Activated naive CD8-positive, alpha-beta T cell treated with anti-CD3 and anti-CD28 coated beads, Interleukin-2, amount 50 U/mL, for 24 hours (primary cell): ENCODE results near the gene ITPR3.

Source experiments
- ATAC-seq: fragments of 150-1000 bp; cut with Tn5 transposase; one replicate; pipeline ENCODE4 v1.10.0; 2021
- DNase-seq: peaks from one replicate; pipeline ENCODE4 v3.0.0; 2021
- H3K27ac Mint-ChIP-seq: one replicate; pipeline ENCODE4 v1.8.0; 2021; ENCODE audit warnings: mild to moderate bottlenecking, mixed read lengths
- H3K27me3 Mint-ChIP-seq: one replicate; pipeline ENCODE4 v1.8.0; 2021; ENCODE audit warnings: mixed read lengths
- H3K36me3 Mint-ChIP-seq: one replicate; pipeline ENCODE4 v1.8.0; 2021; ENCODE audit warnings: low read depth, mixed read lengths
- H3K4me1 Mint-ChIP-seq: one replicate; pipeline ENCODE4 v1.8.0; 2021; ENCODE audit warnings: mixed read lengths
- H3K4me3 Mint-ChIP-seq: one replicate; pipeline ENCODE4 v1.8.0; 2021; ENCODE audit warnings: mild to moderate bottlenecking, moderate library complexity, mixed read lengths
- H3K9me3 Mint-ChIP-seq: one replicate; pipeline ENCODE4 v1.8.0; 2021; ENCODE audit warnings: mixed read lengths

ITPR3 gene

DNA sequence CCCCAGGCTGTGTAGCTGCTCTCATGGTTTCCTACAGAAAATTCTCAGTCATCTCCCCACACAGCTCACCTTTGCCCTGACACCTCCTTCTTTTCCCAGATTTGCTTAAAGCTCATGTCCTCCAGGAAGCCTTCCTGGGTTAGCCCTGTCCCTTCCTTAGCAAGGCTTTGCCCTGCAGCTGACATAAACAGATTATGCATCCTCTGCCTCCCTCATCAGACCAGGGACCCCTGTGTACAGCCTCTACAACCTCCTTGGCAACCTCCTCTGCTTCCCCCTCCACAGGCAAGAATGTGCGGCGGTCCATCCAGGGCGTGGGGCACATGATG is 50.6 kb downstream of the ITPR3 start:
- DNase-seq: no peak
- Mint-ChIP-seq H3K4me1 (no peaks in the 10 kb centered on the region), H3K4me3 (no peak overlapping the region), H3K36me3 (peaks cover 32% of the 10 kb centered on the region), H3K27ac (no peak overlapping the region), H3K27me3 (no peaks in the 10 kb centered on the region), H3K9me3 (no peaks in the 10 kb centered on the region)
- ATAC-seq: no peak

DNA sequence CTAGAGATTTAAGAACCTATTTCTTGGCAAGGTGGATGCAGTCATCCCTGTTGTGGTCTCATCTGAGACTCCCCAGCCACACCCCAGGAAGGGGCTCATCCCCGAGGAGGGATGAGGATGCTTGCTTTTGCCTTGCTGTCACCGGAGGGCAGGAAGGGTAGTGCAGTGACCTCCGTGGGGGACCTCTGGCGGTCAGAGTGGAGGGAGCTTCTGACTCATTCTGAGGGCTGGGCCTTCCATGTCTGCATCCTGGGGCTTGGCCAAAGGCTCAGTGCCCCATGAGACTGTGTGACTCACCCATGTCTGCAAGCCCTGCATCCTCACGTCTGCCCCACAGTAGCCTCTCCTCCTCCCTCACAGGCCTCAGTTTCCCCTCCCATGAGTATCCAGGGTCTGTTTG is 51.7 kb downstream of the ITPR3 start:
- Mint-ChIP-seq H3K36me3 (peaks cover 34% of the 10 kb centered on the region), H3K4me1 (no peaks in the 10 kb centered on the region), H3K27me3 (no peaks in the 10 kb centered on the region), H3K9me3 (no peaks in the 10 kb centered on the region), H3K27ac (no peak overlapping the region), H3K4me3 (no peak overlapping the region)
- no peak for DNase-seq
- no peak for ATAC-seq

DNA sequence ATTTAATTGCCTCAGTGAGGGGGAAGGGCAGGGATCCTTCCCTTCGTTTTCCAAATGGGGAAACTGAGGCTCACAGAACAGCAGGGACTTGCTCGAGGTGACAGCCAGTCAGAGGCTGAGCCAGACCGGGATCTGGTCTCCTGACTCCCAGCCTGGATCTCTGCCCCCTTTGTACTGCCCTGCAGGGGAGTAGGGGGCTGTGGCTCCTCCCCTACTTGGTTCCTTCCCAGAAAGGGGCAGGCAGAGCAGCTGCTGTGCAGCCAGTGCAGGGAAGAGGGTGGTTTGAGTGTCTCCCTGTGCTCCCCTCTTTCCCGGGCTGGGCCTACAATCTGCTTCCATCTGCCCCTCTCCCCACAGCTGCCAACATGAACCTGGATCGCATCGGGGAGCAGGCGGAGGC is 52.7 kb downstream of the ITPR3 start:
- no peaks in the 10 kb centered on the region for H3K27me3 Mint-ChIP-seq
- no peaks in the 10 kb centered on the region for H3K9me3 Mint-ChIP-seq
- H3K27ac Mint-ChIP-seq: no peak overlapping the region
- no peaks in the 10 kb centered on the region for H3K4me1 Mint-ChIP-seq
- ATAC-seq (no peak), DNase-seq (no peak)
- peaks cover 32% of the 10 kb centered on the region for H3K36me3 Mint-ChIP-seq
- no peak overlapping the region for H3K4me3 Mint-ChIP-seq

DNA sequence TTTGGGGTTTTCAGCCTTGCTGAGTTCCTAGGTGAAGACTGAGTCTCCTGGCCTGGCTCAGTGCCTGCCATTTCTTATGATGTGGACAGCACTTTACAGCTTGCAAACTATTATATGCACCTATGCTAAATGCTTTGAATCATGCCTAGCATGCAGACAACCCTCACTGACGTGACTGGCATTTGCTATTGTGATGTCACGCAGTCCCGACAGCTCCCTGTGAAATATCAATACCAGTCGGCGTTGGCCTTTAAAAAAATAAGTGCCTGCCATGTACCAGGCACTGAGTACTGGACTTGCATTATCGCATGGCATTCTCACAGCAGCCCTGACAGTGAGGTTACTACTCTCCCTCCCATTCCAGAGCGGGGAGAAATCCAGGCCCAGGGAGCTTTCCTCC is 54.8 kb downstream of the ITPR3 start:
- Mint-ChIP-seq H3K36me3 (peaks cover 38% of the 10 kb centered on the region), H3K9me3 (no peaks in the 10 kb centered on the region), H3K27me3 (no peaks in the 10 kb centered on the region), H3K4me1 (no peaks in the 10 kb centered on the region), H3K27ac (no peak overlapping the region), H3K4me3 (no peak overlapping the region)
- DNase-seq (no peak), ATAC-seq (no peak)

DNA sequence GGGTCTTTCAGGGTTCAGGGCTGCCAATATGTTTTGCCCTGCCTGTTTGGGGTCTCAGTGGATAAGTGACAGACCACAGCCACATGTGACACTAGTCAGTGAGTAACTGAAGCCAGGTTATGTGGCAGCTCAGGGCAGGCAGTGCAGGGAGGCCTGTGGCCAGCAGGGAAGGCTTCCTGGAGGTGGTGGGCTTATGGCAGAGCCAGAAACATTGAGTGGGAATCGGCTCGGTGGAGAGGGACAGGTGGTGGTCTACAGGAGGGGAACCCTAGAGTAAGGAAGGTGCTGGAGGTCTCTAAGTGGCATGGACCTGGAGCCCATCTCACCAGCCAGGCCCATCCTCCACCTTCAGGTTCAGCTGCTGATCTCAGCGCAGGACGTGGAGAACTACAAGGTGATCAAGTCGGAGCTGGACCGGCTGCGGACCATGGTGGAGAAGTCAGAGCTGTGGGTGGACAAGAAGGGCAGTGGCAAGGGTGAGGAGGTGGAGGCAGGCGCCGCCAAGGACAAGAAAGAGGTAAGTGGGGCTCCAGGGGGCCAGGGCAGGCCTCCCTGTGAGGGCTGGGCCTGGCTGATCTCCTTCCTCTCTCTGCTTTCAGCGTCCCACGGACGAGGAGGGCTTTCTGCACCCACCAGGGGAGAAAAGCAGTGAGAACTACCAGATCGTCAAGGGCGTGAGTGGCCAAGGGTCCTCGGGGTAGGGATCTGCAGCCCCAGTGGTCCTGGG is 55.5 kb downstream of the ITPR3 start:
- Mint-ChIP-seq H3K4me1 (no peaks in the 10 kb centered on the region), H3K27me3 (no peaks in the 10 kb centered on the region), H3K27ac (no peak overlapping the region), H3K4me3 (no peak overlapping the region), H3K9me3 (no peaks in the 10 kb centered on the region), H3K36me3 (peaks cover 40% of the 10 kb centered on the region)
- DNase-seq (no peak), ATAC-seq (no peak)

DNA sequence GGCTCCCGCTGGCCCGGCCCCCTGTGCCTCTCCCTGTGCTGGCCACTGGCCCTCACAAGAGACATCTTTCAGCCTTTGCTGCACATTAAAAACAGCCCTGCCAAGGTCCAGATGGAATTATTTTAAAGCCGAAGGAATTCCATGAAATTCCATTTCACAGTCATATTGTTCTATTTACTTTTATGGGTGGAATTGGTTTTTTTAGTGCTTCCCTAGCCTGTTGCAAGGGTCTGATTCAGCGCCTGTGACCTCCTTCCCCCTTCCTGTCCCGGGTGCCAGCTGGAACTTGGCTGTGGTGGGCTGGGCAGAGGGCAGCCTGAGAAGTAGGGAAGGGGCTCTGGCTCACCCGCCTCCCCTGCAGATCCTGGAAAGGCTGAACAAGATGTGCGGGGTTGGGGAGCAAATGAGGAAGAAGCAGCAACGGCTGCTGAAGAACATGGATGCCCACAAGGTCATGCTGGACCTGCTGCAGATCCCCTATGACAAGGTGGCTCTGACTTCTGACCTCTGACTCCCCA is 56.1 kb downstream of the ITPR3 start:
- Mint-ChIP-seq H3K36me3 (peaks cover 36% of the 10 kb centered on the region), H3K9me3 (no peaks in the 10 kb centered on the region), H3K27me3 (no peaks in the 10 kb centered on the region), H3K27ac (no peak overlapping the region), H3K4me3 (no peak overlapping the region), H3K4me1 (no peaks in the 10 kb centered on the region)
- DNase-seq (no peak), ATAC-seq (no peak)

DNA sequence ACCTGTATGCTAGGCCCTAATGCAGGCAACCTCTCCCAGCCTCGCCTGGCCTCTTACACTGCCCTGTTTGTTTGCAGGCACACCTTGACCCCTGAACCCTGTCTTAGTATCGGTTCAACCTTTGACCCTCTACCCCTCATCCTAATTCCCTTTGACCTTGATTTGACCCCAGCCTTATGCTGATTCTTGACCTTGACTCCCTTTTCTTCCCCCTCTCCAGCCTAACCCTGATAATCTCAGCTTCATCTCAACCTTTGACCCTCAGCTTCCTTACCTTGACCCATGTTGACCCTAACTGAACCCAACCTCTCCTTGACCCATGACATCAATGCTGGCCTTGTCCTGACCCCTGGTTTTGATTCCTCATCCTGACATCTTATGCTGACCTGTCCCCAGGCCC is 56.6 kb downstream of the ITPR3 start:
- no peaks in the 10 kb centered on the region for H3K9me3 Mint-ChIP-seq
- DNase-seq (no peak), ATAC-seq (no peak)
- no peak overlapping the region for H3K27ac Mint-ChIP-seq
- H3K4me1 Mint-ChIP-seq: peaks cover 4% of the 10 kb centered on the region
- peaks cover 36% of the 10 kb centered on the region for H3K36me3 Mint-ChIP-seq
- H3K4me3 Mint-ChIP-seq: no peak overlapping the region
- no peaks in the 10 kb centered on the region for H3K27me3 Mint-ChIP-seq

DNA sequence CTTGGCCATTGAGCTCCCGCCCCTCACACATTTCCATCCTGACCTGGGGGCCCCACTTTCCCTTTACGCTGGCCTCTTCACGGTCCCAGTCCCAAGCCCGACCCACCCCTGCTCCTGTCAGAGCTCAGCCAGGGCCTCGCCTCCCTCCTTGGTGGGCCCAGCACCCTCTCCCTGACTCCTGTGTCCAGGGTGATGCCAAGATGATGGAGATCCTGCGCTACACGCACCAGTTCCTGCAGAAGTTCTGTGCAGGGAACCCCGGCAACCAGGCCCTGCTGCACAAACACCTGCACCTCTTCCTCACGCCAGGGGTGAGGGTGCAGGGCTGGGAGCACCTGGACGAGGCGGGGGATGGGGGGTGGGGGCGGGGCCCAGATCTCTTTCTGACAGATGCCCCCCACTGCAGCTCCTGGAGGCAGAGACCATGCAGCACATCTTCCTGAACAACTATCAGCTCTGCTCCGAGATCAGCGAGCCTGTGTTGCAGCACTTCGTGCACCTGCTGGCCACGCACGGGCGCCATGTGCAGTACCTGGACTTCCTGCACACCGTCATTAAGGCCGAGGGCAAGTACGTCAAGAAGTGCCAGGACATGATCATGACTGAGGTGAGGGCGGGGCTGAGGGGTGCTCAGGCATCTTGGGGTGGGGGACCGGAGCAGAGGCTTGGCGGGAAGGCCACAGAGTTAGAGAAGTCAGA is 57.3 kb downstream of the ITPR3 start:
- H3K27ac Mint-ChIP-seq: no peak overlapping the region
- no peaks in the 10 kb centered on the region for H3K27me3 Mint-ChIP-seq
- H3K9me3 Mint-ChIP-seq: no peaks in the 10 kb centered on the region
- H3K4me1 Mint-ChIP-seq: peaks cover 9% of the 10 kb centered on the region
- peaks cover 34% of the 10 kb centered on the region for H3K36me3 Mint-ChIP-seq
- ATAC-seq (no peak), DNase-seq (no peak)
- no peak overlapping the region for H3K4me3 Mint-ChIP-seq

DNA sequence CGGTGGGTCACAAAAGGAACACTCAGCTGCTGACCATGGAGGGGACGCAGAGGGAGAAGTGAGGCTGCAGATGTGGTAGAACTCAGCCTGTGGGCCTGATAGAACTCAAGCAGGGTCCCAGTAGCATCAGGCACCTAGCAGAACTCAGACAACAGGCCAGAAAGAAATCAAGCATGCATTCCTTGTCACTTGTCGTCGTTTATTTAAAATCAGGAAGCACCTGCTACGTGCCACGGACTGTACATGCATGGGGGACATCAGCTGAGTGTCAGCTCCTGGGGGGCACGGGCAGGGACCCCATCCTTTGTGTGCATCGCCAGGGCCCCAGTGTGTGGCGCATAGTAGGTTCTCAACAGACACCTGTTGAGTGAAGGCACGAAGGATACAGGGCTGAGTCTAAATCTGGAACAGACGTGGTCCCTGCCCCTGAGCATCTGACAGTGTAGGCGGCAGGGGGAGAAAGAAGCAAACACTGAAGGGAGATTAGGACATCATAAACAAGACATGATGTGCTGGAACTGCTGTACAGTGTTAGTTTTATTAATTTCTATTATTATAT is 57.9 kb downstream of the ITPR3 start:
- no peak overlapping the region for H3K27ac Mint-ChIP-seq
- H3K4me3 Mint-ChIP-seq: no peak overlapping the region
- no peaks in the 10 kb centered on the region for H3K27me3 Mint-ChIP-seq
- ATAC-seq (no peak), DNase-seq (no peak)
- no peaks in the 10 kb centered on the region for H3K9me3 Mint-ChIP-seq
- H3K4me1 Mint-ChIP-seq: peaks cover 13% of the 10 kb centered on the region
- peaks cover 35% of the 10 kb centered on the region for H3K36me3 Mint-ChIP-seq

DNA sequence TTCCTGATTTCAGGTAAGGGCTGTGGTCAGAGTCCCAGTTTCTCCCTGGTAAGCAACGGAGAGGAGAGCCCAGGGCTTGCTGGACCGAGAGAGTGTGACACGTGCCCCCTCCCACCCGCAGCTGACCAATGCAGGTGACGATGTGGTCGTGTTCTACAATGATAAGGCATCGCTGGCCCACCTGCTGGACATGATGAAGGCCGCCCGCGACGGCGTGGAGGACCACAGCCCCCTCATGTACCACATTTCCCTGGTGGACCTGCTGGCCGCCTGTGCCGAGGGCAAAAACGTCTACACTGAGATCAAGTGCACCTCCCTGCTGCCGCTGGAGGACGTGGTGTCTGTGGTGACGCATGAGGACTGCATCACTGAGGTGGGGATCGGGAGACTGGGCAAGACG is 58.6 kb downstream of the ITPR3 start:
- Mint-ChIP-seq H3K36me3 (peaks cover 34% of the 10 kb centered on the region), H3K4me1 (peaks cover 13% of the 10 kb centered on the region), H3K4me3 (no peak overlapping the region), H3K27ac (no peak overlapping the region), H3K9me3 (no peaks in the 10 kb centered on the region), H3K27me3 (no peaks in the 10 kb centered on the region)
- no peak for DNase-seq
- no peak for ATAC-seq

DNA sequence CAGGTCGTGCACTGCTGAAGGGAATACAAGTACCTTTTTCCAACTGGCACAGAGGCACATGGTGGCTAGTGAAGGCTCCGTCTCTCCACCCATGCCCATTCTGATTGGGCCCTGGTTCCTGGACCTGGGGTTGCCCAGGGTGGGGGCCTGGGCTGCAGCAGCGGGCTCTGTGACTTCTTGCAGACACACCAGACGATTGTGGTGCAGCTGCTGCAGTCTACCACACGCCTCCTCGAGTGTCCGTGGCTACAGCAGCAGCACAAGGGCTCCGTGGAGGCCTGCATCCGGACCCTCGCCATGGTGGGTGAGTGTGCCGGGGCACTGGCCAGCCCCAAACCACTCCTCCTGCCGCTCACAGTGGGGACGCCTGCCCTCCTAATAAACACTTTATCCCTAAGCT is 61.2 kb downstream of the ITPR3 start:
- no peak for ATAC-seq
- Mint-ChIP-seq H3K27ac (no peak overlapping the region), H3K4me1 (peaks cover 13% of the 10 kb centered on the region), H3K4me3 (no peak overlapping the region), H3K36me3 (peaks cover 42% of the 10 kb centered on the region), H3K9me3 (no peaks in the 10 kb centered on the region), H3K27me3 (no peaks in the 10 kb centered on the region)
- DNase-seq: no peak

DNA sequence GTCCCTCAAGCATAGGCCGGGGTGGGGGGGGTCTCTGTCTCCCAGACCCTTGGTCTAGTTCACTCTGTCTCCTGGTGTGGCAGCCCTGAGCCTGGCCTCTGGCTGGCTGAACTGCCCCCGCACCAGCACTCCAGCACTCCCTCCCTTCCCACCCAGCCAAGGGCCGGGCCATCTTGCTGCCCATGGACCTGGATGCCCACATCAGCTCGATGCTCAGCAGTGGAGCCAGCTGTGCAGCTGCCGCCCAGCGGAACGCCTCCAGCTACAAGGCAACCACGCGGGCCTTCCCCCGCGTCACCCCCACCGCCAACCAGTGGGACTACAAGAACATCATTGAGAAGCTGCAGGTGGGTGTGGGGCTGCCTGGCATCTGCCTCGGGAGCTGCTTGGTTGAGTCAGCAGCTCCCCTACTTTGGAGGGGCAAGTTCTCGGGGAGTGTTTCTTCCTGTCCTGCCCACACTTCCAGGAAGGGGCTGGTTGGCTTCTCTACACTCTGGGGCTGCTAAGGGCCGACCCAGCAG is 62.0 kb downstream of the ITPR3 start:
- peaks cover 38% of the 10 kb centered on the region for H3K36me3 Mint-ChIP-seq
- ATAC-seq: peak; percentile 74
- DNase-seq: peak; percentile 40
- H3K9me3 Mint-ChIP-seq: no peaks in the 10 kb centered on the region
- H3K4me3 Mint-ChIP-seq: no peak overlapping the region
- H3K4me1 Mint-ChIP-seq: peaks cover 13% of the 10 kb centered on the region
- H3K27ac Mint-ChIP-seq: peak overlapping the region; percentile 72
- no peaks in the 10 kb centered on the region for H3K27me3 Mint-ChIP-seq

DNA sequence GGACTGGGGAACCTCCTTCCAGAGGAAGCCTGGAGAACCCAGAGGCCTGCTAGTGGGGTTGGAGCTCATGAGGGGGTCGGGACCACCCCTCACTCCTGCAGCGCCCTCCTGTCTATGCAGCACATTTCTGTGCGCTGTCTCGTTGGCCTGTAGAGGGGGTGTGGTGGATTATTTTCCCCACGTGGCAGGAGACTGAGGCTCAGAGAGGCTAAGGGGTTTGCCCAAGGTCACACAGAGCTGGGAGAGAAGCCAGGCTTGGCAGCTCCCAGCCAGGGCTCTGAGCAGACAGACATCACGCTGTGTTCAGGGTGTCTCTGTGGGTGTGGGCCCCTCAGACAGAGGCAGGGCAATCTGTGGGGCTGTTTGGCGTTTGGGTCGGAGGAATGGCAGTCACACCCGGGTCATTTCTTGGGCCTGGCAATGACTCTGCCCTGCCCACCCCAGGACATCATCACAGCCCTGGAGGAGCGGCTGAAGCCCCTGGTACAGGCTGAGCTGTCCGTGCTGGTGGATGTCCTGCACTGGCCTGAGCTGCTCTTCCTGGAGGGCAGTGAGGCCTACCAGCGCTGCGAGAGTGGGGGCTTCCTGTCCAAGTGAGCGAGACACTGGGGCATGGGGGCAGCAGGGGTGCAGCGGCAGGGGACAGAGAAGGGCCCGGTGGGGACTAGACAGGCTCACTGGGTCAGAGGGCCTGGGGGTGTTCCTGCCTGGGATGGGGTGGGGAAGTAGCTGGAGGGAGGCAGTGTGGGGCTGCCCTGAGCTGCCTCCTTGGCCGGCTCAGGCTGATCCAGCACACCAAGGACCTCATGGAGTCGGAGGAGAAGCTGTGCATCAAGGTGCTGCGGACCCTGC is 62.7 kb downstream of the ITPR3 start:
- DNase-seq (no peak), ATAC-seq (peak; percentile 9)
- H3K9me3 Mint-ChIP-seq: no peaks in the 10 kb centered on the region
- peaks cover 13% of the 10 kb centered on the region for H3K4me1 Mint-ChIP-seq
- no peak overlapping the region for H3K4me3 Mint-ChIP-seq
- no peaks in the 10 kb centered on the region for H3K27me3 Mint-ChIP-seq
- H3K36me3 Mint-ChIP-seq: peaks cover 33% of the 10 kb centered on the region
- H3K27ac Mint-ChIP-seq: peak overlapping the region; percentile 72

DNA sequence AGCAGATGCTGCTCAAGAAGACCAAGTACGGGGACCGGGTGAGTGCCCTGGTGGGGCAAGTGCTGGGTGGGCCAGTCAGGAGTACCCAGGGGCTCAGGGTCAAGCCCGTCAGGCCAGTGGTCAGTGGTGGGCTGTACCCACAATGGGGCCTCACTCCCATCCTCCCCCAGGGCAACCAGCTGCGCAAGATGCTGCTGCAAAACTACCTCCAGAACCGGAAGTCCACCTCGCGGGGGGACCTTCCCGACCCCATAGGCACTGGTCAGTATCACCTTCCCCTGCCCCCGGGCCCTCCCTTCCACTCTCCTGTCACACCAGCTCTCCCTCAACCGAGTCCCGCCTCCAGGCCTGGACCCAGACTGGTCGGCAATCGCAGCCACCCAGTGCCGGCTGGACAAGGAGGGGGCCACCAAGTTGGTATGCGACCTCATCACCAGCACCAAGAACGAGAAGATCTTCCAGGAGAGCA is 63.3 kb downstream of the ITPR3 start:
- H3K27ac Mint-ChIP-seq: no peak overlapping the region
- no peak overlapping the region for H3K4me3 Mint-ChIP-seq
- H3K27me3 Mint-ChIP-seq: no peaks in the 10 kb centered on the region

More for the DNA sequence above, 63.3 kb downstream of the ITPR3 start:
- no peak for DNase-seq
- Mint-ChIP-seq H3K4me1 (peaks cover 13% of the 10 kb centered on the region), H3K36me3 (peaks cover 33% of the 10 kb centered on the region), H3K9me3 (no peaks in the 10 kb centered on the region)
- no peak for ATAC-seq
